Amygdala (tissue), 56 donors: ENCODE results near the gene TCF7L1.
"Not testable (repeated sequence)": the region's sequence is repeated elsewhere in the genome, so short reads cannot be mapped to it uniquely, and the experiment has no call there.

ENCODE experiments used
- DNase-seq, 56 donors: peaks; one replicate each; lab custom pipeline; 2025; lab: John Stamatoyannopoulos, UW

Gene TCF7L1

GRCh38 chr2:85132834-85133637 lies at the start of gene TCF7L1:
Gene TCF7L1 (plus strand): TSS chr2:85133392. CDS start chr2:85133685, 293 bp downstream.
- peak in 43 of 56 donors; percentile 6 to 70 (median 37) for DNase-seq

- no peak for DNase-seq
These were observed 47.6 kb upstream of the TCF7L1 start for GRCh38 chr2:85085563-85085962.

GRCh38 chr2:85087541-85087940 lies 45.7 kb upstream of the TCF7L1 start:
- DNase-seq = no peak

DNA sequence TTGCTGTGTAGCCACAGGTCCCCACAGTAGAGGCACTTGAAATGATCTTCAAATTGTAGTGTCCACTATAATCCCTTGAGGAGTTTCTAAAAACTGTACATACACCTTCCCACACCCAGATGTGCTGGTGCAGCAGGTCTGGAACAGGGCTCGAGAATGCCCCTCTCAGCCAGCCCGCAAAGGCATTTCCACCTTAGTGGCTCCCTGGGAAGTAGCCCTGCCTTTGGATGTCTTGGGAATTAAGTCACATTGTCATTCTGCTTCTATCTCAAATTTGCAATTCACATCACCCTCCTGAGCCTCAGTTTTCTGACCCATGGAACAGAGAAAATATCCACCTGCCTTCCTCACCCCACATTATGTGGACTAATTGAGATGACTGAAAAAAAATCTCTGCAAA lies 44.3 kb upstream of the TCF7L1 start:
- no peak for DNase-seq

- no peak for DNase-seq
These were observed 43.6 kb upstream of the TCF7L1 start for GRCh38 chr2:85089585-85089984.

GRCh38 chr2:85091838-85092237 lies 41.4 kb upstream of the TCF7L1 start:
- no peak for DNase-seq

DNA sequence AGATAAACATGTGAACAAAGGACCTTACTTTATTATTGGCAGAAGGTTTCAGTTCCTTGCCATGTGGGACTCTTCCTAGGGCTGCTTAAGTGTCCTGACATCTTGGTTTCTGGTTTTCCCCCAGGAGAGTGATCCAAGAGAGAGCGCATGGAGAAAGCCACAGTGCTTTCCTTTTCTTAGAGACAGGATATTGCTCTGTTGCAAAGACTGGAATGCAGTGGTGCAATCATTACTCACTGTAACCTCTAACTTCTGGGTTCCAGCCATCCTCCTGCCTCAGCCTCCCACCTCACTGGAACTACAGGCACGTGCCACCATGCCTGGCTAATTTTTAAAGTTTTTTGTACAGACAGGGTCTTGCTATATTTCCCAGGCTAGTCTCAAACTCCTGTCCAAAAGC lies 38.1 kb upstream of the TCF7L1 start:
- DNase-seq = no peak

DNA sequence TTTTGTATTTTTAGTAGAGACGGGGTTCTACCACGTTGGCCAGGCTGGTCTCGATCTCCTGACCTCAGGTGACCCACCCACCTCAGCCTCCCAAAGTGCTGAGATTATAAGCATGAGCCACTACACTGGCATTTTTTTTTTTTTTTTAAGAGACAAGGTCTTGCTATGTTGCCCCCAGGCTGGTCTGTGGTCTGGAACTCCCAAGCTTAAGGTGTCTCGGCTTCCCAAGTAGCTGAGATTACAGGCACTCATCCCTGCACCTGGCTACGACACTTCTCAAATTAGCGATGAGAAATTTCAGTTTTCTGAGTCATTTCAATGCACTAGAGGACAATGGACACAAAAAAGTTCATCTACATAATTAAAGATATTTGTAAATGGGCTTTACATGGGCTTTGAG lies 36.6 kb upstream of the TCF7L1 start:
- DNase-seq = no peak

DNA sequence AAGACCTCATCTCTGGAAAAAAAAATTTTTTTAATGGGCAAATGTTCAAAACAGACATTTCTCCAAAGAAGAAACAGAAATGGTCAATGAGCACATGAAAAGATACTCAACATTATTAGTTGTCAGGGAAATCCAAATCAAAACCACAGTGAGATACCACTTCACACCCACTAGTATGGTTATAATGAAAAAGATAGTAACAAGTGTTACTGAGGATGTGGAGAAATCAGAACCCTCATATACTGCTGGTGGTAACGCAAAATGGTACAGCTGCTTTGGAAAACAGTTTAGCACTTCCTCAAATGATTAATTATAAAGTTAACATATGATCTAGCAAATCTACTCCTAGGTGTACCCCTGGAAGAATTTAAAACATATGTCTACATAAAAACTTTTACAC lies 29.0 kb upstream of the TCF7L1 start:
- no peak for DNase-seq

- no peak for DNase-seq
These were observed 26.6 kb upstream of the TCF7L1 start for GRCh38 chr2:85106489-85107180.

- DNase-seq = no peak
These were observed 22.1 kb upstream of the TCF7L1 start for GRCh38 chr2:85110991-85111560.

GRCh38 chr2:85111819-85112281 lies 21.3 kb upstream of the TCF7L1 start:
- DNase-seq = no peak

GRCh38 chr2:85112906-85113625 lies 20.1 kb upstream of the TCF7L1 start:
- no peak for DNase-seq

DNA sequence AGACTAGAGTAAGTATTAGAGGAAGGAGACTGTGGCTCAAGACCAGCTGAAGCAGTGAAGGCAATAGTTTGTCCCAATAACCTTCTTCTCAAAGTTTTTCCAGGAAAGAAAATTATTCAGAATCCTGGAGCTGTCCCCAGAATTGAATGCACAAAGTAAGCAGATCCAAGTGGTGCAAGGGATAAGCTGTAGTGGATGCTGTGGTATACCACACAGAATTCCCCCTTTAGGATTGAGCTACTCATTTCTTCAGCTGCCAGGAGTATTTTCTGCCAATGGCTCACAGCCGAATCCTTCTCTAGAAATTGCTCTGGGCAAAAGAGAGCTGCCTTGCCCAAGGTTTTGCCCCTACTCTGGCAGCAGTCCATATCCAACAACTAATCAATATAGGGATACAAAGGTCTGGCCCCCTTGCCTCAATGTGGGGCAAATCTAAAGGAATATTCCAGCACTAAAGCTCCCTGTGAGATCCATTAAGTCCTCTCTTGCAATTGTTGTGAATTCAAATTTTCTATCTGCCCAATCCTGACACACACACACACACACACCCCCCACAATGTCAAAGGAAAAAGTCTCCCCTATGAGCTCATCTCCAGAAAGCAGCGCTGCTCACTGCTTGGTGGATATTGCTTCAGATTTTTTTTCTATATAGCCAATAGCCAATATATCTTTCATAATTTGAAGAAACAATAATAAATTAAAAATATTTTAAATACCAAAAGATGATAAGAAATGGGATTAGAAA lies 18.4 kb upstream of the TCF7L1 start:
- no peak for DNase-seq

DNA sequence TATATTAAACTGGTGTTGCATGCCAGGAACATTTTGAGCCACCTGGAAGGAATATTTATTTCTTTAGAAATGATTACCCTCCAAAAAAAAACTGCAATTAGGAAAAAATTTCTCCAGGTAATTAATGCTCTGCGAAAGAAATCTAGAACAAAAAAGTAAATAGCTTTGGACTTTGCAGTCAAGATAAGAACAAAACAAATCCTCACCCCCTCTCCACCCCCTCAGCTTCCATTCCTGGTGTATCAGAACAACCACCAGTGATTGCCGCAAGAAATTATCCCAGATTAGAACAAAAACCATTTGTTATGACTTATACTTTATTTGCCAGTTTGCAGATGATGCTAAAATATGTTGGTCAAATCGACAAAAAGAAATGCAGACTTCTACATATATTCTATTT lies 17.0 kb upstream of the TCF7L1 start:
- DNase-seq = no peak

DNA sequence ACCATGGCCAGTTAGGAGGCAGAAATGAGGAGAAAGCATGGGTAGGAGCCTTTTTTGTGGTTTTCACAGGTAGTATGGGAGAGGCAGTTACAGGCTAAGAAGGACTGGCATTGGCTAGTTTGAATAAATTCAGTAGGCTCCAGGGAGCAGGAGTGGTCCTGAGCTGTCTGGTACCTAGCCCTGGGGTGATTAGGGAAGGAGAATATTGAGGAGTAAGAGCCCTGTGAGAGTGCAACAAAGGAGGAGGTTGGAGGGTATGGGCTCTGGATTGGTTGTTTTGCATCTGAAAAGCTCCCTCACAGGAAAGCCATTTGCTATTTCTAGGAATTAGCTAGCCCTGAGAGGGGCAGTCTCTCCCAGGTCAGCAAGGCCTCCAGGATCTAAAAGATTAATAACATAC lies 13.3 kb upstream of the TCF7L1 start:
- no peak for DNase-seq

DNA sequence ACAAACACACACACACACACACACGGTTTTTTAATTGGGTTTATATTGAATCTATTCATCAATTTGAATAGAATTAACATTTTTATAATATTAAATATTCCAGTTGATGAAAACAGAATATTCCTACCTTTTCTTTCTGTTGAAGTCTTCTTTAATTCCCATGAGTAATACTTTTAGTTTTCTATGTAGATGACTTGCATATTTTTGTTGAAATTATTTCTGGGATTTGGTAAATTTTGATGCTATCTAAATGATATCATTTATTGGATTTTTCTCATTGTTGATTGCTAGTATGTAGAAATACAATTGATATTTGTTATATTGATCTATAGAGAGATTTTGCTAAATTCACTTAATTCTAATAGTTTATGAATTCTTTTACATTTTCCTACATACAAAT lies 12.8 kb upstream of the TCF7L1 start:
- DNase-seq = no peak

DNA sequence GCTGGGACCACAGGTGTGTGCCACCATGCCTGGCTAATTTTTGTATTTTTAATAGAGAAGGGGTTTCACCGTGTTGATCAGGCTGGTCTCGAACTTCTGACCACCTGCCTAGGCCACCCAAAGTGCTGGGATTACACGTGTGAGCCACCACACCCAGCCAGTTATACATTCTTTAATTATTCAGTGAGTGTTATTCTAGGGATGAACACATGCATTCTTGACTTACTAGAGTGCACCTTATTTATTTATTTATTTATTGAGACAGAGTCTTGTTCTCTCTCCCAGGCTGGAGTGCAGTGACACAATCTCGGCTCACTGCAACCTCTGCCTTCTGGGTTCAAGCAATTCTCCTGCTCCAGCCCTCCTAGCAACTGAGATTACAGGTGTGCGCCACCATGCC lies 6.7 kb upstream of the TCF7L1 start:
- DNase-seq = not testable (repeated sequence)

DNA sequence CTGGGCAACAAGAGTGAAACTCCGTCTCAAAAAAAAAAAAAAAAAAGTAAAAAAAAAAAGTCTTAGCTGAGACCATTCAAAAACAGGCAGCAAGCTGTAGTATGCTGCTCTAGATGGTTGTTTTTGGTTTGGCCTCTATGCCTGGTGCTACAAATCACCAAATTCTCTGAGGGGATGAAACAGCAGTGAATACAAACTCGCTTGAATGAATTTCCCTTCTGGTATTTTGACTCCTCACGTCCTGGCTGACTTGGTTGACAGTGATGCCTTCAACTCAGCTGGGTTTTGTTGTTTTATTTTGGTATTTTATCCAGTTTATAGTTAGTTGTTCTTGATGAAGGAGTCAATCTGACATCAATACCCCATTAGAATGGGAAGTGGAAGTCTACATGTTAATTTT lies 3.3 kb upstream of the TCF7L1 start:
- DNase-seq = no peak

GRCh38 chr2:85130407-85130806 lies 2.8 kb upstream of the TCF7L1 start:
- DNase-seq = no peak
